Measurements from ENCODE around the gene DNMT3A. TPM values are rescaled to one million over a fixed set of nuclear protein-coding genes. Genes with fewer than 3 reads are reported as not detected.

Gene DNMT3A
- total RNA-seq, 1 experiment from 2014 or later = 215 TPM

DNA sequence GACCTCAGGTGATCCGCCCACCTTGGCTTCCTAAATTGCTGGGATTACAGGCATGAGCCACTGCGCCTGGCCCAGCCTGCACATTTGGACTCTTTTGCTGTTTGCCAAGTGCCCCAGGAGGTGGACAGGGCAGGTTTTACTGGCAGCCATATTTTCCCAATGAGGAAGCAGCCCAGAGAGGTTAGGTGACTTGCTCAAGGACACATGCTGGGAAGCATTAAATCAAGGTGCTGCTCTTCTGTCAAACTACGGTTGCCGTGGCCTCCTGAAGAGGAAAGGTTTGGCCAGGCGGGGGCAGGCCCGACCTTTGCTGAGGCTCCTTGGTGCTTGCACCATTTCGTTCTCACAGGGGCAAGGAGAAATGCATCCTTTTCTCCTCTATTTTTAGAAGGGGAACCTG lies 44.0 kb downstream of the DNMT3A start:
- no peaks in the 10 kb centered on the region for H3K27me3 Mint-ChIP-seq (ENCODE audit: low read depth)
- H4K5ac ChIP-seq (ENCODE audit: insufficient read length, low read depth, low read length) = no peak overlapping the region

More for the DNA sequence above, 44.0 kb downstream of the DNMT3A start:
- Histone ChIP-seq H3K4ac (ENCODE audit: low read depth, low read length) (no peak overlapping the region), H4K8ac (replicated peaks; ENCODE audit: insufficient read length, low read depth, low read length) (no peak overlapping the region), H2AFZ (ENCODE audit: low read length) (no peak overlapping the region), H3K9me3 (ENCODE audit: control insufficient read depth, low read depth, low read length) (no peaks in the 10 kb centered on the region), H3K23me2 (ENCODE audit: insufficient read length, low read depth, low read length, poor library complexity, severe bottlenecking) (peaks cover 2% of the 10 kb centered on the region), H3K4me2 (ENCODE audit: insufficient read depth, insufficient read length, low read length) (no peak overlapping the region), H3T11ph (ENCODE audit: low read length) (no peak overlapping the region), H4K20me1 (ENCODE audit: control insufficient read depth, insufficient read depth, insufficient read length) (no peaks in the 10 kb centered on the region), H3K23ac (ENCODE audit: insufficient read length, low read depth, low read length) (no peak overlapping the region), H2BK15ac (ENCODE audit: low read depth, low read length) (no peak overlapping the region; the same call in 1 of the 2 replicates), H2BK120ac (ENCODE audit: low read depth, low read length, poor library complexity, severe bottlenecking) (no peak overlapping the region), H3K18ac (ENCODE audit: insufficient read length, low read depth, low read length) (no peak overlapping the region), H3K27ac (ENCODE audit: insufficient read length, low read depth, low read length) (no peak overlapping the region), H2BK20ac (ENCODE audit: low read depth, low read length, poor library complexity, severe bottlenecking) (no peak overlapping the region), H3K27me3 (ENCODE audit: insufficient read depth, low read length) (no peaks in the 10 kb centered on the region), H3K79me2 (ENCODE audit: insufficient read depth, low read length) (no peaks in the 10 kb centered on the region), H3K4me1 (ENCODE audit: insufficient read depth, low read length) (peaks cover 6% of the 10 kb centered on the region; the same call in 1 of the 2 replicates), H4K91ac (ENCODE audit: insufficient read length, low read depth, low read length) (no peak overlapping the region), H2BK12ac (ENCODE audit: insufficient read length, low read depth, low read length) (no peak overlapping the region), H2AK5ac (ENCODE audit: insufficient read length, low read length) (no peak overlapping the region), H3K9ac (ENCODE audit: extremely low read depth, insufficient read length, low read length) (no peak overlapping the region), H2BK5ac (ENCODE audit: insufficient read length, low read length) (no peak overlapping the region), H3K56ac (ENCODE audit: insufficient read length, low read depth, low read length) (no peak overlapping the region), H3K14ac (ENCODE audit: insufficient read depth, low read length) (no peak overlapping the region; the same call in 1 of the 2 replicates), H3K79me1 (ENCODE audit: insufficient read depth, low read depth, low read length, poor library complexity, severe bottlenecking) (no peaks in the 10 kb centered on the region)
- peaks cover 32 to 39% of the 10 kb centered on the region in 2 experiments for H3K4me1 Mint-ChIP-seq
- H3K9me3 Mint-ChIP-seq = no peaks in the 10 kb centered on the region
- no peak overlapping the region for H3K4me3 Mint-ChIP-seq
- WGBS (ENCODE audit: extremely low coverage, insufficient read length, low lambda C conversion rate) = no CpG with 5 or more reads among the region's 7 CpGs
- TF ChIP-seq, protein P1, sequence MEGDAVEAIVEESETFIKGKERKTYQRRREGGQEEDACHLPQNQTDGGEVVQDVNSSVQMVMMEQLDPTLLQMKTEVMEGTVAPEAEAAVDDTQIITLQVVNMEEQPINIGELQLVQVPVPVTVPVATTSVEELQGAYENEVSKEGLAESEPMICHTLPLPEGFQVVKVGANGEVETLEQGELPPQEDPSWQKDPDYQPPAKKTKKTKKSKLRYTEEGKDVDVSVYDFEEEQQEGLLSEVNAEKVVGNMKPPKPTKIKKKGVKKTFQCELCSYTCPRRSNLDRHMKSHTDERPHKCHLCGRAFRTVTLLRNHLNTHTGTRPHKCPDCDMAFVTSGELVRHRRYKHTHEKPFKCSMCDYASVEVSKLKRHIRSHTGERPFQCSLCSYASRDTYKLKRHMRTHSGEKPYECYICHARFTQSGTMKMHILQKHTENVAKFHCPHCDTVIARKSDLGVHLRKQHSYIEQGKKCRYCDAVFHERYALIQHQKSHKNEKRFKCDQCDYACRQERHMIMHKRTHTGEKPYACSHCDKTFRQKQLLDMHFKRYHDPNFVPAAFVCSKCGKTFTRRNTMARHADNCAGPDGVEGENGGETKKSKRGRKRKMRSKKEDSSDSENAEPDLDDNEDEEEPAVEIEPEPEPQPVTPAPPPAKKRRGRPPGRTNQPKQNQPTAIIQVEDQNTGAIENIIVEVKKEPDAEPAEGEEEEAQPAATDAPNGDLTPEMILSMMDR (conservative IDR thresholded peaks at IDR 0.05) = peak; percentile 71
- no peak overlapping the region; a peak in 1 of 7 replicates for H3K27ac Mint-ChIP-seq
- DNase-seq = peak; percentile 78
- H3K36me3 Mint-ChIP-seq (ENCODE audit: insufficient read depth in 1 of 3, low read depth in 3 of 3) = peaks cover 0 to 6% (median 0%) of the 10 kb centered on the region in 3 experiments; a peak in 2 of 7 replicates

Data from H9 (cell line).